ENCODE data around the gene MAP3K6.
"Not testable (repeated sequence)": the region's sequence is repeated elsewhere in the genome, so short reads cannot be mapped to it uniquely, and the experiment has no call there.

MAP3K6 gene

GRCh38 chr1:27366411-27367159 is at the start of gene MAP3K6:
TSS of gene MAP3K6 (minus strand) at chr1:27366961. CDS start at chr1:27366597, 364 bp downstream.
- no peak for DNase-seq (ENCODE audit: low read depth)

- no peak for DNase-seq (ENCODE audit: low read depth)
These were observed 47.3 kb upstream of the MAP3K6 start for GRCh38 chr1:27414091-27414490.

GRCh38 chr1:27413004-27413403 is 46.2 kb upstream of the MAP3K6 start:
- DNase-seq (ENCODE audit: low read depth): no peak

GRCh38 chr1:27412502-27412901 is 45.7 kb upstream of the MAP3K6 start:
- DNase-seq (ENCODE audit: low read depth): no peak

GRCh38 chr1:27410709-27411108 is 43.9 kb upstream of the MAP3K6 start:
- DNase-seq (ENCODE audit: low read depth): no peak

GRCh38 chr1:27409669-27410068 is 42.9 kb upstream of the MAP3K6 start:
- DNase-seq (ENCODE audit: low read depth): no peak

GRCh38 chr1:27408151-27408550 is 41.4 kb upstream of the MAP3K6 start:
- no peak for DNase-seq (ENCODE audit: low read depth)

- not testable (repeated sequence) for DNase-seq (ENCODE audit: low read depth)
These were observed 40.0 kb upstream of the MAP3K6 start for GRCh38 chr1:27406791-27407190.

GRCh38 chr1:27406362-27406680 is 39.6 kb upstream of the MAP3K6 start:
- no peak for DNase-seq (ENCODE audit: low read depth)

- DNase-seq (ENCODE audit: low read depth): not testable (repeated sequence)
These were observed 39.0 kb upstream of the MAP3K6 start for GRCh38 chr1:27405598-27406361.

GRCh38 chr1:27405074-27405473 is 38.3 kb upstream of the MAP3K6 start:
- no peak for DNase-seq (ENCODE audit: low read depth)

GRCh38 chr1:27403931-27404330 is 37.2 kb upstream of the MAP3K6 start:
- no peak for DNase-seq (ENCODE audit: low read depth)

GRCh38 chr1:27403065-27403726 is 36.4 kb upstream of the MAP3K6 start:
- DNase-seq (ENCODE audit: low read depth): no peak

- DNase-seq (ENCODE audit: low read depth): no peak
These were observed 35.6 kb upstream of the MAP3K6 start for GRCh38 chr1:27402349-27402754.

GRCh38 chr1:27400963-27401341 is 34.2 kb upstream of the MAP3K6 start:
- DNase-seq (ENCODE audit: low read depth): no peak

GRCh38 chr1:27400082-27400962 is 33.6 kb upstream of the MAP3K6 start:
- no peak for DNase-seq (ENCODE audit: low read depth)

GRCh38 chr1:27399251-27400025 is 32.7 kb upstream of the MAP3K6 start:
- DNase-seq (ENCODE audit: low read depth): no peak

- no peak for DNase-seq (ENCODE audit: low read depth)
These were observed 31.8 kb upstream of the MAP3K6 start for GRCh38 chr1:27398405-27399149.

- no peak for DNase-seq (ENCODE audit: low read depth)
These were observed 31.0 kb upstream of the MAP3K6 start for GRCh38 chr1:27397749-27398148.

- DNase-seq (ENCODE audit: low read depth): no peak
These were observed 30.3 kb upstream of the MAP3K6 start for GRCh38 chr1:27397110-27397509.

Data from stimulated activated CD8-positive, alpha-beta memory T cell treated with anti-CD3 and anti-CD28 coated beads, Interleukin-12 subunit alpha, Interleukin-12 subunit beta, amount 100 ng/mL, for 4 hours (primary cell).